ENCODE data around the gene SRPRA.

Gene SRPRA

GRCh38 chr11:126303623-126304456 is 35.1 kb upstream of the SRPRA start, which contains the start of gene DCPS (continued):
- TF ChIP-seq ZNF701 (tag by site-specific recombination; IDR thresholded peaks at IDR 0.05) (no peak), ZNF621 (tag by site-specific recombination; IDR thresholded peaks at IDR 0.05) (no peak), ZNF112 (tag by site-specific recombination; IDR thresholded peaks at IDR 0.05) (no peak), ZNF211 (tag by site-specific recombination; IDR thresholded peaks at IDR 0.05; ENCODE audit: low read depth) (no peak), ZNF843 (tag by site-specific recombination; IDR thresholded peaks at IDR 0.05) (peak; percentile 46; the same call in 1 of the 2 replicates), ZBTB44 (tag by site-specific recombination; IDR thresholded peaks at IDR 0.05) (no peak), ZNF202 (tag by site-specific recombination; IDR thresholded peaks at IDR 0.05; ENCODE audit: borderline replicate concordance) (no peak), MEIS1 (CRISPR knock-in tag; IDR thresholded peaks at IDR 0.05; ENCODE audit: borderline replicate concordance) (no peak), KLF10 (tag by site-specific recombination; IDR thresholded peaks at IDR 0.05) (no peak), ATF2 (tag by site-specific recombination; IDR thresholded peaks at IDR 0.05; ENCODE audit: low read depth) (no peak), ZNF175 (tag by site-specific recombination; IDR thresholded peaks at IDR 0.05) (no peak), TRIM28 (IDR thresholded peaks at IDR 0.05; ENCODE audit: borderline replicate concordance, low read length) (no peak), ZNF792 (tag by site-specific recombination; IDR thresholded peaks at IDR 0.05) (no peak), ZNF157 (tag by site-specific recombination; IDR thresholded peaks at IDR 0.05) (no peak), GFI1B (tag by site-specific recombination; IDR thresholded peaks at IDR 0.05) (no peak), ZBTB1 (tag by site-specific recombination; IDR thresholded peaks at IDR 0.05) (no peak), ZNF585B (tag by site-specific recombination; IDR thresholded peaks at IDR 0.05) (no peak), ZNF366 (tag by site-specific recombination; conservative IDR thresholded peaks at IDR 0.05) (no peak), ZNF311 (tag by site-specific recombination; IDR thresholded peaks at IDR 0.05; ENCODE audit: borderline replicate concordance) (no peak), SP7 (tag by site-specific recombination; IDR thresholded peaks at IDR 0.05) (peak; percentile 64), ZNF624 (tag by site-specific recombination; IDR thresholded peaks at IDR 0.05) (no peak), ZNF707 (tag by site-specific recombination; IDR thresholded peaks at IDR 0.05) (no peak), ZNF23 (tag by site-specific recombination; IDR thresholded peaks at IDR 0.05; ENCODE audit: borderline replicate concordance) (no peak), ZNF600 (tag by site-specific recombination; IDR thresholded peaks at IDR 0.05) (peak; percentile 97), RBAK (tag by site-specific recombination; IDR thresholded peaks at IDR 0.05) (no peak), ZBTB21 (tag by site-specific recombination; IDR thresholded peaks at IDR 0.05) (no peak), REPIN1 (tag by site-specific recombination; IDR thresholded peaks at IDR 0.05; ENCODE audit: low read depth) (no peak)
- TF ChIP-seq, protein P1, sequence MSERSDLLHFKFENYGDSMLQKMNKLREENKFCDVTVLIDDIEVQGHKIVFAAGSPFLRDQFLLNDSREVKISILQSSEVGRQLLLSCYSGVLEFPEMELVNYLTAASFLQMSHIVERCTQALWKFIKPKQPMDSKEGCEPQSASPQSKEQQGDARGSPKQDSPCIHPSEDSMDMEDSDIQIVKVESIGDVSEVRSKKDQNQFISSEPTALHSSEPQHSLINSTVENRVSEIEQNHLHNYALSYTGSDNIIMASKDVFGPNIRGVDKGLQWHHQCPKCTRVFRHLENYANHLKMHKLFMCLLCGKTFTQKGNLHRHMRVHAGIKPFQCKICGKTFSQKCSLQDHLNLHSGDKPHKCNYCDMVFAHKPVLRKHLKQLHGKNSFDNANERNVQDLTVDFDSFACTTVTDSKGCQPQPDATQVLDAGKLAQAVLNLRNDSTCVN (tag by site-specific recombination; optimal IDR thresholded peaks at IDR 0.05) = peak; percentile 84
- TF ChIP-seq, protein P2, sequence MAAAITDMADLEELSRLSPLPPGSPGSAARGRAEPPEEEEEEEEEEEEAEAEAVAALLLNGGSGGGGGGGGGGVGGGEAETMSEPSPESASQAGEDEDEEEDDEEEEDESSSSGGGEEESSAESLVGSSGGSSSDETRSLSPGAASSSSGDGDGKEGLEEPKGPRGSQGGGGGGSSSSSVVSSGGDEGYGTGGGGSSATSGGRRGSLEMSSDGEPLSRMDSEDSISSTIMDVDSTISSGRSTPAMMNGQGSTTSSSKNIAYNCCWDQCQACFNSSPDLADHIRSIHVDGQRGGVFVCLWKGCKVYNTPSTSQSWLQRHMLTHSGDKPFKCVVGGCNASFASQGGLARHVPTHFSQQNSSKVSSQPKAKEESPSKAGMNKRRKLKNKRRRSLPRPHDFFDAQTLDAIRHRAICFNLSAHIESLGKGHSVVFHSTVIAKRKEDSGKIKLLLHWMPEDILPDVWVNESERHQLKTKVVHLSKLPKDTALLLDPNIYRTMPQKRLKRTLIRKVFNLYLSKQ (tag by site-specific recombination; IDR thresholded peaks at IDR 0.05; ENCODE audit: borderline replicate concordance) = no peak
- TF ChIP-seq, protein P3, sequence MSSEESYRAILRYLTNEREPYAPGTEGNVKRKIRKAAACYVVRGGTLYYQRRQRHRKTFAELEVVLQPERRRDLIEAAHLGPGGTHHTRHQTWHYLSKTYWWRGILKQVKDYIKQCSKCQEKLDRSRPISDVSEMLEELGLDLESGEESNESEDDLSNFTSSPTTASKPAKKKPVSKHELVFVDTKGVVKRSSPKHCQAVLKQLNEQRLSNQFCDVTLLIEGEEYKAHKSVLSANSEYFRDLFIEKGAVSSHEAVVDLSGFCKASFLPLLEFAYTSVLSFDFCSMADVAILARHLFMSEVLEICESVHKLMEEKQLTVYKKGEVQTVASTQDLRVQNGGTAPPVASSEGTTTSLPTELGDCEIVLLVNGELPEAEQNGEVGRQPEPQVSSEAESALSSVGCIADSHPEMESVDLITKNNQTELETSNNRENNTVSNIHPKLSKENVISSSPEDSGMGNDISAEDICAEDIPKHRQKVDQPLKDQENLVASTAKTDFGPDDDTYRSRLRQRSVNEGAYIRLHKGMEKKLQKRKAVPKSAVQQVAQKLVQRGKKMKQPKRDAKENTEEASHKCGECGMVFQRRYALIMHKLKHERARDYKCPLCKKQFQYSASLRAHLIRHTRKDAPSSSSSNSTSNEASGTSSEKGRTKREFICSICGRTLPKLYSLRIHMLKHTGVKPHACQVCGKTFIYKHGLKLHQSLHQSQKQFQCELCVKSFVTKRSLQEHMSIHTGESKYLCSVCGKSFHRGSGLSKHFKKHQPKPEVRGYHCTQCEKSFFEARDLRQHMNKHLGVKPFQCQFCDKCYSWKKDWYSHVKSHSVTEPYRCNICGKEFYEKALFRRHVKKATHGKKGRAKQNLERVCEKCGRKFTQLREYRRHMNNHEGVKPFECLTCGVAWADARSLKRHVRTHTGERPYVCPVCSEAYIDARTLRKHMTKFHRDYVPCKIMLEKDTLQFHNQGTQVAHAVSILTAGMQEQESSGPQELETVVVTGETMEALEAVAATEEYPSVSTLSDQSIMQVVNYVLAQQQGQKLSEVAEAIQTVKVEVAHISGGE (tag by site-specific recombination; conservative IDR thresholded peaks at IDR 0.05; ENCODE audit: low read depth) = no peak; the same call in 1 of the 2 replicates
- TF ChIP-seq, protein P4, sequence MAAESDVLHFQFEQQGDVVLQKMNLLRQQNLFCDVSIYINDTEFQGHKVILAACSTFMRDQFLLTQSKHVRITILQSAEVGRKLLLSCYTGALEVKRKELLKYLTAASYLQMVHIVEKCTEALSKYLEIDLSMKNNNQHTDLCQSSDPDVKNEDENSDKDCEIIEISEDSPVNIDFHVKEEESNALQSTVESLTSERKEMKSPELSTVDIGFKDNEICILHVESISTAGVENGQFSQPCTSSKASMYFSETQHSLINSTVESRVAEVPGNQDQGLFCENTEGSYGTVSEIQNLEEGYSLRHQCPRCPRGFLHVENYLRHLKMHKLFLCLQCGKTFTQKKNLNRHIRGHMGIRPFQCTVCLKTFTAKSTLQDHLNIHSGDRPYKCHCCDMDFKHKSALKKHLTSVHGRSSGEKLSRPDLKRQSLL (tag by site-specific recombination; IDR thresholded peaks at IDR 0.05) = no peak

Data from HEK293 (cell line).